H9 (cell line): ENCODE data around the gene PTRHD1. TPM values are rescaled to one million over a fixed set of nuclear protein-coding genes. Genes with fewer than 3 reads are reported as not detected.

ENCODE experiments used
- DNase-seq: peaks from one replicate; pipeline ENCODE4 v3.0.0-alpha.2; 2017
- H2AFZ ChIP-seq: one replicate; pipeline ENCODE4 v1.6.1; 2013; ENCODE audit warnings: mild to moderate bottlenecking, low read length, control low read depth, moderate library complexity
- H2AK5ac ChIP-seq: 2 replicates; pipeline ENCODE4 v1.6.1; 2013; ENCODE audit warnings: low read length, control low read depth, mixed read lengths; ENCODE audit not compliant: insufficient read length
- H2BK120ac ChIP-seq: one replicate; pipeline ENCODE4 v1.6.1; 2013; ENCODE audit warnings: low read depth, mild to moderate bottlenecking, low read length, control low read depth, inconsistent platforms; ENCODE audit not compliant: poor library complexity, severe bottlenecking
- H2BK12ac ChIP-seq: 2 replicates; pipeline ENCODE4 v1.6.1; 2013; ENCODE audit warnings: low read length, control low read depth, mixed read lengths, low read depth; ENCODE audit not compliant: insufficient read length
- H2BK15ac ChIP-seq: 2 replicates; pipeline ENCODE4 v1.6.1; 2013; ENCODE audit warnings: low read depth, low read length, control low read depth
- H2BK20ac ChIP-seq: one replicate; pipeline ENCODE4 v1.6.1; 2013; ENCODE audit warnings: low read depth, mild to moderate bottlenecking, low read length, control low read depth, inconsistent platforms; ENCODE audit not compliant: poor library complexity, severe bottlenecking
- H2BK5ac ChIP-seq: 2 replicates; pipeline ENCODE4 v1.6.1; 2013; ENCODE audit warnings: low read length, control low read depth, mixed read lengths; ENCODE audit not compliant: insufficient read length
- H3K14ac ChIP-seq: 2 replicates; pipeline ENCODE4 v1.6.1; 2013; ENCODE audit warnings: low read length, control low read depth; ENCODE audit not compliant: insufficient read depth
- H3K18ac ChIP-seq: 2 replicates; pipeline ENCODE4 v1.6.1; 2013; ENCODE audit warnings: low read depth, mild to moderate bottlenecking, mixed read lengths, low read length, control low read depth; ENCODE audit not compliant: insufficient read length
- H3K23ac ChIP-seq: 2 replicates; pipeline ENCODE4 v1.6.1; 2013; ENCODE audit warnings: low read length, control low read depth, mixed read lengths, low read depth; ENCODE audit not compliant: insufficient read length
- H3K23me2 ChIP-seq: 2 replicates; pipeline ENCODE4 v1.6.1; 2013; ENCODE audit warnings: low read depth, mild to moderate bottlenecking, mixed read lengths, low read length, control low read depth; ENCODE audit not compliant: insufficient read length, poor library complexity, severe bottlenecking
- H3K27ac ChIP-seq: 2 replicates; pipeline ENCODE4 v1.5.1; 2013; ENCODE audit warnings: low read length, control low read depth, mixed read lengths, low read depth; ENCODE audit not compliant: insufficient read length
- H3K27me3 ChIP-seq: 2 replicates; pipeline ENCODE4 v1.6.1; 2013; ENCODE audit warnings: low read length, control low read depth, inconsistent platforms; ENCODE audit not compliant: insufficient read depth
- H3K4ac ChIP-seq: 2 replicates; pipeline ENCODE4 v1.6.1; 2013; ENCODE audit warnings: low read depth, mild to moderate bottlenecking, control low read depth, inconsistent platforms, low read length, moderate library complexity
- H3K4me1 ChIP-seq: 2 replicates; pipeline ENCODE4 v1.6.1; 2013; ENCODE audit warnings: low read length, control low read depth, inconsistent platforms; ENCODE audit not compliant: insufficient read depth
- H3K4me2 ChIP-seq: 2 replicates; pipeline ENCODE4 v1.6.1; 2013; ENCODE audit warnings: low read length, control low read depth, mixed read lengths; ENCODE audit not compliant: insufficient read length, insufficient read depth
- H3K56ac ChIP-seq: 2 replicates; pipeline ENCODE4 v1.6.1; 2013; ENCODE audit warnings: low read depth, mild to moderate bottlenecking, mixed read lengths, low read length, control low read depth; ENCODE audit not compliant: insufficient read length
- H3K79me1 ChIP-seq: 2 replicates; pipeline ENCODE4 v1.6.1; 2013; ENCODE audit warnings: low read depth, mild to moderate bottlenecking, moderate library complexity, low read length, control low read depth, inconsistent platforms; ENCODE audit not compliant: insufficient read depth, poor library complexity, severe bottlenecking
- H3K79me2 ChIP-seq: 2 replicates; pipeline ENCODE4 v1.6.1; 2013; ENCODE audit warnings: low read length, control low read depth, inconsistent platforms; ENCODE audit not compliant: insufficient read depth
- H3K9ac ChIP-seq: 2 replicates; pipeline ENCODE4 v1.6.1; 2013; ENCODE audit warnings: low read length, control low read depth, mixed read lengths; ENCODE audit not compliant: insufficient read length; ENCODE audit errors: extremely low read depth
- H3K9me3 ChIP-seq: one replicate; pipeline ENCODE4 v1.6.1; 2013; ENCODE audit warnings: low read depth, low read length, inconsistent platforms; ENCODE audit not compliant: control insufficient read depth
- H3T11ph ChIP-seq: one replicate; pipeline ENCODE4 v1.6.1; 2013; ENCODE audit warnings: mild to moderate bottlenecking, low read length, control low read depth, inconsistent platforms
- H4K20me1 ChIP-seq: one replicate; pipeline ENCODE4 v1.6.1; 2013; ENCODE audit not compliant: control insufficient read depth, insufficient read length, insufficient read depth
- H4K5ac ChIP-seq: 2 replicates; pipeline ENCODE4 v1.6.1; 2013; ENCODE audit warnings: low read depth, mild to moderate bottlenecking, mixed read lengths, low read length, control low read depth; ENCODE audit not compliant: insufficient read length
- H4K8ac ChIP-seq: replicated peaks from 2 replicates; pipeline ENCODE4 v1.6.1; 2013; ENCODE audit warnings: low read length, control low read depth, mixed read lengths, low read depth; ENCODE audit not compliant: insufficient read length
- H4K91ac ChIP-seq: 2 replicates; pipeline ENCODE4 v1.6.1; 2013; ENCODE audit warnings: low read depth, mild to moderate bottlenecking, moderate library complexity, mixed read lengths, low read length, control low read depth; ENCODE audit not compliant: insufficient read length
- H3K27ac Mint-ChIP-seq, 3 experiments: 2 replicates in 2 of 3; 3 replicates in 1 of 3; pipeline ENCODE4 v1.8.0; 2020 to 2021; ENCODE audit warnings: mixed read lengths in 3 of 3, mild to moderate bottlenecking in 1 of 3, moderate library complexity in 1 of 3
- H3K27me3 Mint-ChIP-seq: 2 replicates; pipeline ENCODE4 v1.8.0; 2021; ENCODE audit warnings: low read depth, mild to moderate bottlenecking, moderate library complexity, mixed read lengths
- H3K36me3 Mint-ChIP-seq, 3 experiments: 2 replicates in 2 of 3; 3 replicates in 1 of 3; pipeline ENCODE4 v1.8.0; 2020 to 2021; ENCODE audit warnings: low read depth in 3 of 3, mixed read lengths in 3 of 3; ENCODE audit not compliant: insufficient read depth in 1 of 3
- H3K4me1 Mint-ChIP-seq, 2 experiments: 2 replicates each; pipeline ENCODE4 v1.8.0; 2020; ENCODE audit warnings: mixed read lengths in 2 of 2
- H3K4me3 Mint-ChIP-seq, 2 experiments: 2 replicates in 1 of 2; 3 replicates in 1 of 2; pipeline ENCODE4 v1.8.0; 2020 to 2021; ENCODE audit warnings: mild to moderate bottlenecking in 2 of 2, mixed read lengths in 2 of 2, moderate library complexity in 1 of 2
- H3K9me3 Mint-ChIP-seq, 2 experiments: 2 replicates in 1 of 2; 3 replicates in 1 of 2; pipeline ENCODE4 v1.8.0; 2020; ENCODE audit warnings: mild to moderate bottlenecking in 2 of 2, mixed read lengths in 2 of 2, moderate library complexity in 1 of 2
- CTCF ChIP-seq: fragments of 200-600 bp; sonication (generic); conservative IDR thresholded peaks from 3 replicates; pipeline ENCODE4 v1.8.0; 2021; ENCODE audit warnings: antibody characterized with exemption, mild to moderate bottlenecking
- WGBS: extraction: QIAGEN DNeasy Blood & Tissue Kit; methylation state at CpG from one replicate; pipeline ENCODE4 v1.1.7; 2013; ENCODE audit warnings: missing lambda C conversion rate, low lambda C conversion rate, mixed read lengths; ENCODE audit not compliant: insufficient read length; ENCODE audit errors: extremely low coverage; 5-methylcytosine and 5-hydroxymethylcytosine counted together
- total RNA-seq: library from RNA; stranded (reverse); gene quantifications from 2 replicates; pipeline ENCODE4 v1.2.1, GENCODE V29; 2021

The PTRHD1 gene
- total RNA-seq, 1 experiment from 2014 or later, result 43.7 TPM

GRCh38 chr2:24821433-24821891 lies 28.3 kb upstream of the PTRHD1 start:
- Histone ChIP-seq H3K79me1 (no peaks in the 10 kb centered on the region), H2BK5ac (no peak overlapping the region), H2BK20ac (no peak overlapping the region), H3K9ac (no peak overlapping the region), H2BK15ac (no peak overlapping the region), H3K56ac (no peak overlapping the region), H2BK120ac (no peak overlapping the region), H3K4ac (no peak overlapping the region; the same call in 1 of the 2 replicates), H3K9me3 (no peaks in the 10 kb centered on the region), H3K23ac (no peak overlapping the region), H3K27me3 (no peaks in the 10 kb centered on the region), H2BK12ac (no peak overlapping the region), H4K91ac (no peak overlapping the region), H3T11ph (no peak overlapping the region), H3K18ac (peak overlapping the region; percentile 9), H4K20me1 (no peaks in the 10 kb centered on the region), H3K79me2 (no peaks in the 10 kb centered on the region), H4K5ac (peak overlapping the region; percentile 26), H3K4me1 (peaks cover 16% of the 10 kb centered on the region), H3K4me2 (no peak overlapping the region), H4K8ac (no peak overlapping the region), H2AK5ac (no peak overlapping the region), H3K14ac (0 out of 2 replicates have a peak overlapping the region, but pooled peaks have one; percentile 18), H3K27ac (peak overlapping the region; percentile 14), H2AFZ (no peak overlapping the region), H3K23me2 (no peaks in the 10 kb centered on the region)
- peaks cover 76 to 86% (median 86%) of the 10 kb centered on the region in 3 experiments for H3K36me3 Mint-ChIP-seq
- peaks cover 0 to 3% of the 10 kb centered on the region in 2 experiments; a peak in 1 of 5 replicates for H3K9me3 Mint-ChIP-seq
- no peaks in the 10 kb centered on the region; the same call in 1 of the 2 replicates for H3K27me3 Mint-ChIP-seq
- peak overlapping the region; percentile 87 to 95 (median 94) for H3K27ac Mint-ChIP-seq
- H3K4me3 Mint-ChIP-seq, result peak overlapping the region; percentile 30 to 67; a peak in 3 of 5 replicates
- H3K4me1 Mint-ChIP-seq, result peaks cover 44 to 45% of the 10 kb centered on the region in 2 experiments
- 0 out of 3 replicates have a peak, but pooled peaks have one; percentile 24 for TF ChIP-seq CTCF
- no CpG with 5 or more reads among the region's 15 CpGs for WGBS
- no peak for DNase-seq
